AG04449 (cell line): ENCODE measurements around the gene METTL25.

ENCODE experiments used
- CTCF ChIA-PET: fragments of 350-600 bp; formaldehyde crosslinking; extraction: SDS; loops from one replicate; lab custom pipeline; 2021; ENCODE audit warnings: antibody characterized with exemption; lab: Yijun Ruan, JAX
- POLR2A ChIA-PET: fragments of 400-600, 350-600 bp; formaldehyde crosslinking; extraction: SDS; loops from one replicate; lab custom pipeline; 2020; ENCODE audit warnings: antibody characterized with exemption, inconsistent platforms; lab: Yijun Ruan, JAX
- DNase-seq: peaks from one replicate; pipeline ENCODE4 v3.0.0-alpha.2; 2010; ENCODE audit warnings: low read depth, low spot score
- H3K4me3 ChIP-seq: 2 replicates; pipeline ENCODE4 v1.5.1; 2011; ENCODE audit warnings: low read depth, mild to moderate bottlenecking, control low read depth, low read length
- CTCF ChIP-seq: IDR thresholded peaks from one replicate; pipeline ENCODE4 v1.5.1; 2011; ENCODE audit warnings: mild to moderate bottlenecking, moderate library complexity, low read length, control low read depth, inconsistent platforms; ENCODE audit not compliant: insufficient read depth; ENCODE audit errors: missing control alignments

METTL25 gene

DNA sequence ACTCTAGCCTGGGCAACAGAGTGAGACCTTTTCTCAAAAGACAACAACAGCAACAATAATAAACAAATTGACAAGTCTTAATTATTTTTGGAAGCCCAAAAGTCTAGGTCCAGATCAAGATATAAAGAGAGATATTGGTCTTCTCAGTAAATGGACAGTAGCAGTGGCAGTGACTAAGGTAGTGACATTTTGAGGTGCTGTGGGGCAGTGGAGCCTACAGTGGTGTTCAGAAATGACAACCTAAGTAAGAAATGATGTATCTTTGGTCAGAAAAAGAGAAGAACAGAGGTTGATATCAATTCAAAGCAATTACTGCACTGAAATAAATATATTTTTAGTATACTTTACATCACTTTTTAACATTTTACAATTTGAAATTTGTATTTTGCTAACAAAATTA, 20.7 kb downstream of the METTL25 start:
- H3K4me3 ChIP-seq: no peak overlapping the region
- no peak for TF ChIP-seq CTCF
- POLR2A ChIA-PET: no interaction called here
- no peak for DNase-seq
- CTCF ChIA-PET: interaction anchor here (1.6 kb wide), 1 partner anchor 21 kb away, joined by 4 read pairs; the partner anchor contains the start of genes CCDC59 and METTL25

DNA sequence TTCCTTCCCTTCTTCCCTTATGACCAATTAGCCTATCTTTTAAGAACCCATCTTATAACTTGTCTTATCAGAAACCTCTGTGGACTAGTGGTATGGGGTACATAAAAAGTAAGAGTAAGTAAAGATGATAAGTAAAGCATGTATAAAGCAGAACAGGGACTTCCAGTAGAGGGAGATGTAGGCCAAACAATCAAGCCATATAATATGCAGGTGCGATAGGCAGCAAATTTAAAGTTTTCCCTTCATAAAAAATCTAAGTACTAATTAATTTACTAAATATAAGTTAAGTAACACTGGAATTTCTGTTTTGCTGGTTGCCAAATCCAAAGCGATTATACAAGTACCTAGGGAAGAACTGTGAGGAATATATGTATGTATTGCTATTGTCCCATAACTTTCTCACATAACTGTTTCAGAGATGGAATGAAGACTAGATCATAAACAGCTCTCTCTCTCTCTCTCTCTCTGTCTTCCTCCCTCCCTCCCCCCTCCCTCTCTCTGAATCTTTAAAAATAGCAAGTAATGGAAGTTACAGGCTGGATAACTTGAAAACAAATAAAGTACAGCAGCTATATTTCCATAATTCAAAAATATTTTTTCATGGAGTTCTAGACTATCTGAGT, 25.7 kb downstream of the METTL25 start:
- DNase-seq: no peak
- no peak overlapping the region for H3K4me3 ChIP-seq
- TF ChIP-seq CTCF: no peak
- ChIA-PET CTCF (interaction anchor here (1.3 to 2.4 kb wide), 2 partner anchors 10 to 26 kb away, joined by 4 to 14 read pairs; partner anchors contain the start of genes CCDC59 and METTL25), POLR2A (no interaction called here)

DNA sequence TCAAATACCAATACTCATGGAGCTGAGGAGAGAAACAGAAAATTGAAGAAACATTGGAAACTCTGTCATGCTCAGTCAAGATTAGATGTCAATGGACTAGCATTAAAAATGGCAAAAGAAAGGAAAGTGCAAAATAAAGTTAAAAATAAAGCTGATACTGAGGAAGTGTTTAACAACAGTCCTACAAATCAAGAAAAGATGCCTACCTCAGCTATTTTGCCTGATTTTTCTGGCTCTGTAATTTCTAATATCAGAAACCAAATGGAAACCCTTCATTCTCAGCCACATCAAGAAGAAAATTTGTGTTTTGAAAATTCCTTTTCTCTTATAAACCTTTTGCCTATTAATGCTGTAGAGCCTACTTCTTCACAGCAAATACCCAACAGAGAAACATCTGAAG, 40.5 kb downstream of the METTL25 start:
- ChIA-PET CTCF (no interaction called here), POLR2A (no interaction called here)
- DNase-seq: no peak
- TF ChIP-seq CTCF: no peak
- no peak overlapping the region for H3K4me3 ChIP-seq

DNA sequence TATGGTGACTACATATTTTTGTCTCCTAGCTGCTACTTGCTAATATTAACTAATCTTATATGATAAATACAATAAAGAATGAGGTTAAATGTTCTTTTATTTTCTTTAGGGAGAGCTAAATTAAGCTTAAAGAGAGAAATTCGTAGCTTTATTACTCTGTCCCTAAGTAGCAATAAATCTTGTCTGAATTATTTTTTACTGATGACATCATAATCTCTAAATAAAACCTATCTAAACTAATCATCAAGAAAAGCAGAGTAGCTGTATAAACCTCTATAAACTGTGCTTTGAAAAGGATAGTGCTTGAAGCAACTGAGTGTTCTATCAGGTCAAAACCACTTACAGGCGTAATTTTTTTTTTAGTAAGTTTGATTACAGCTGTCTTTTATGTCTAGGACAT, 42.5 kb downstream of the METTL25 start:
- ChIA-PET POLR2A (no interaction called here), CTCF (interaction anchor here (0.7 kb wide), 1 partner anchor 43 kb away, joined by 3 read pairs; the partner anchor contains the start of genes CCDC59 and METTL25)
- no peak for TF ChIP-seq CTCF
- no peak for DNase-seq
- no peak overlapping the region for H3K4me3 ChIP-seq

- H3K4me3 ChIP-seq: no peak overlapping the region
- ChIA-PET POLR2A (no interaction called here), CTCF (no interaction called here)
- no peak for TF ChIP-seq CTCF
- no peak for DNase-seq
Observed at GRCh38 chr12:82406651-82407050, 48.3 kb downstream of the METTL25 start.

- TF ChIP-seq CTCF: no peak
Observed at GRCh38 chr12:82407481-82407880, 49.2 kb downstream of the METTL25 start.

More at GRCh38 chr12:82407481-82407880, 49.2 kb downstream of the METTL25 start:
- POLR2A ChIA-PET: no interaction called here
- no peak for DNase-seq
- CTCF ChIA-PET: no interaction called here
- H3K4me3 ChIP-seq: no peak overlapping the region
